GM19455 (cell line): Measurements from ENCODE around the gene MGAT4C.
"Not testable (repeated sequence)": the region's sequence is repeated elsewhere in the genome, so short reads cannot be mapped to it uniquely, and the experiment has no call there.

Experiments
- ATAC-seq: cut with Tn5 transposase; IDR thresholded peaks from one replicate; pipeline ENCODE4 v1.9.1; 2021; ENCODE audit not compliant: unreplicated experiment

Gene MGAT4C

DNA sequence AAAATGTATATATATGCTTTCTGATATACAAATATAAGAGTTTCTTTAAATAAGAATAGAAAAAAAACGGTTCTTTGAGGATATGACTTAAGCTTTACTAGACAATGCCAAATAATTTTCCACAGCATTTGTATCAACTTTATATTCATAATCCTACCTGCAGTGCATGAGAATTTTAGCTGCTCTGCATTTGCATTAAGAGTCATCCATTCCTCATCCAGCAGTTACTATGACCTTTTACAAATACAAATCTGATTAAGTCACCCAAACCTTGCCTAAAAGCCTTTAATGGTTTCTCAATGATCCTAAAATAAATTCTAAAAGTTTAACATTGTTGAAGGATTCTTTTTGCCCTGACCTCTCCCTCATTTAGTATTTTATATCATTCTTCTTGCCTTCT, 116.5 kb downstream of the MGAT4C start:
- no peak for ATAC-seq

DNA sequence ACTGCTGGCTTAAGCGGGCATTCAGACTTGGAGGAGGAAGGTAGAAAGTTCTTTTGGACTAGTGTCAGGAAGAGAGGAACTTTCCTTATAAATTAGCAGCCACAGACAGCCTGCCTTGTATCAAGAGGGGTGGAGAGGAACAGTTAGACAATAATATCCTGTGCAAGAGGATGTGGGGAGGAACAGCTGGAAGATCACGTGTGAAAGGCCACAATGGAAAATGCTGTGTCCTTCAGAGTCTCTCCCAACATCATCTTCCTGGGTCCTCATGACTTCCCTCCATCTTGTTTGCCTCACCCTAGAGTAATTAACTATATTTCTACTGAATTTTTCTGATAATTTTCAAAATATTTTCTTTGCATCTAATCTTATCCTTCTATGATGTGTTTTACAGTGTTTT, 117.4 kb downstream of the MGAT4C start:
- no peak for ATAC-seq

GRCh38 chr12:86137936-86138335, 118.3 kb downstream of the MGAT4C start:
- no peak for ATAC-seq

DNA sequence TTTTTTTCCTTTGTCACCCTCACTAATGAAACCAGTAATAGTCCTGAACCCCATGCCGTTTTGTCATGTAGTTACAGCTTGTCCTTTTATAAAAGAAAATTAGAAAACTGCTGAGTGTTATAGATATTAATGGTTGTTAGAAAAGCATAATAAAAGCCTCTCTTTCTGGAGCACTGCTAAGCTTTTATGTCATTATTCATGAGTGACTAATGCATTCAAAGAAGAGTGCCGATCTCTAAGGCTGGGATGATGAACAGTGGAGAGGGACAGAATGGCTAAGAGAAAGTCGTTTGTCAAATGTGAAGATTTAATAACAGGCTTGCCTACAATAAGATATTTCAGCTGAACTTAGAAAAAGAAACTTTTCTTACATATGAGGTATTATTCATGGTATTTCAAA, 121.6 kb downstream of the MGAT4C start:
- ATAC-seq, result no peak

DNA sequence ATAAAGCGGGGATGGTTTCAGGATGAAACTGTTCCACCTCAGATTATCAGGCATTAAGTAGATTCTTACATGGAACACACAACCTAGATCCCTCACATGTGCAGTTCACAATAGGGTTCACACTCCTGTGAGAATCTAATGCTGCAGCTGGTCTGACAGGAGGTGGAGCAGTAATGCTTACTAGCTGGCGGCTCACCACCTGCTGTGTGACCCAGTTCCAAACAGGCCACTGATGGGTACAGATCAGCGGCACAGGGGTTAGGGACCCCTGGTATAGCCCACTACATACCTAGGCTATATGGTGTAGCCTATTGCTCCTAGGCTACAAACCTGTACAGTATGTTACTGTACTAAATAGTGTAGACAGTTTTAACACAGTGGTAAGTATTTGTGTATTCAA, 129.3 kb downstream of the MGAT4C start:
- ATAC-seq, result not testable (repeated sequence)

GRCh38 chr12:86122846-86123468, 133.2 kb downstream of the MGAT4C start:
- no peak for ATAC-seq

DNA sequence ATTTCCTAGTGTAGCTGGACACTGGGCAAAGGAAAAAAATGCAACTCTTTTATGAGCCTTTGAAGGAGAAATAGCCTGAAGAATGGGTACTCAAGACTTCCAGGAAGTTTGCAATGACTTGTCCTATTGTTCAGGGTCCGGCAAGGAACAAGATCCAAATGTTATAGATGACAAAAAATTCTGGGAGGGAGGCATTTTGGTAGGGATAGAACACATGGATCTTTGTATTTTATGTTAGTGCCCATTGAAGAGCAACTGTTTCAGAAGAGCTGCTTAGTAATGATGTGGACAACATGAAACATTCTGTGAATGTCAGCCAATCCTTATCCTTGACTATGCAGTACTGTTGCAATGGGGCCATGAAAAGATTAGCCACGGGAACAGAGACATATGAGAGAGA, 138.0 kb downstream of the MGAT4C start:
- no peak for ATAC-seq

GRCh38 chr12:86117711-86118110, 138.5 kb downstream of the MGAT4C start:
- ATAC-seq, result no peak

DNA sequence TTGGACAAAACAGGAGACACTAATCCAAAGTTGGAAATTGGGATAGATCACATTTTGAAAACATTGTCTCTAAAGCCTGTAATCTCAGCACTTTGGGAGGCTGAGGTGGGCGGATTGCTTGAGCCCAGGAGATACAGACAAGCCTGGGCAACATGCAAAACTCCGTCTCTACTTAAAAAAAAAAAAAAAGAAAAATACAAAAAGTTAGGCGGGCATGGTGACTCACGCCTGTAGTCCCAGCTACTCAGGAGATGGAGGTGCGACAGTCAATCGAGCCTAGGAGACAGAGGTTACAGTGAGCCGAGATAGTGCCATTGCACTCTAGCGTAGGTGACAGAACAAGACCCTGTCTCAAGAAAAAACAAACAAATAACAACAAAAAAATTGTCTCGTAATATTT, 152.1 kb downstream of the MGAT4C start:
- ATAC-seq, result no peak

DNA sequence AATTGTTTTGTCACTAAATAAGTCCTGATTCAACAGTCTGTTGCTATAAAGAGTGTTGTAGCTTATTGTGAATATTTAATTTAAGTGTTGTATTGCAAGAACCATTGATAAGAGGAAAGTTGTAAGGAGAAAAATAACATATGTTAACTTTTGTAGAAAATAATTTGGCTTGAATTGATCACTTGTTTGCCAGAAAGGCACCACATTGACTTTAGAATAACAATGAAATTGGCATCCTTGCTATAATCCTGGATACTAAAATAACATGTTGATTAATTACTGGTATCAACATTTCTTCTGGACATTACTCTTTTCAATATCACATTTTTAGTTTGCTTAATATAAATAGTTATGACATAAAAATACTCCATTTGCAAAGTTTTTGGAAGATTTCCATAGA, 159.0 kb downstream of the MGAT4C start:
- no peak for ATAC-seq

DNA sequence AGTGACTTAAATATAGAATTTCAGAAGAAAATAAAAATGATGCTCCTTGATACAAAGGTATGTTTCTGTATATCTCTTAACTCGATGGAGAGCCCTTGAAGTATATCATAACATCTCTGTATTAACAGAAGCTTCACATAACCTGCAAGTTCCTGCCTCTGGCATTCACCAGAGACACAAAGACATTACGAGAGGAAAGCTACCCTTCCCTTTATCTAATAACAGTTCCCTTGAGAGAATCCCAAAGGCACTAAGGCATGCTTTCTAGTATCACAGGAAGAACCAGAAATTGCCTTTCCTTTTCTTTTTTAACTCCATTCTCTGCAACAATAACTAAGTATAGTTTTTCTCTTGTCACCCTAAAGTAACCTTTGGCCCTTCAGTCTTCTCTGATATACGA, 164.5 kb downstream of the MGAT4C start:
- ATAC-seq, result no peak

DNA sequence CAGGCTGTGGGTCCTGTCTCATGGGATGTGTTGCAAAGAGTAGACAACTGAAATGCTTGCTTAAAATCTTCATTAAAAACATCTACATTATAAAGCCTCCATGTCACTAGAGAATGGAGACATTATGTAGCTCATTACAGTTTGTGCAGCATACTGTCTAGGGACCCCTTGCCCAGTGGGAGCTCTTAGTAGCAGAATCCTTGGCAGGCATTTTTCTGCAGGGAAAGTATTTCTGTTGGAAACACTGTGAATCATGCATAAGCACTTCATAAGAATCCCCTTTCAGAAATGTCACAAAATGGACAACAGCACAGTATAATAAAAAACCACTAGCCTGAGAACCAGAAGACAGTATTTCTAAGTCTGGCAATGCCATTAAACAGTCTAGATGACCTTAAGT, 174.3 kb downstream of the MGAT4C start:
- ATAC-seq, result no peak

- not testable (repeated sequence) for ATAC-seq
Observed at GRCh38 chr12:86059052-86059451, 197.1 kb downstream of the MGAT4C start.

DNA sequence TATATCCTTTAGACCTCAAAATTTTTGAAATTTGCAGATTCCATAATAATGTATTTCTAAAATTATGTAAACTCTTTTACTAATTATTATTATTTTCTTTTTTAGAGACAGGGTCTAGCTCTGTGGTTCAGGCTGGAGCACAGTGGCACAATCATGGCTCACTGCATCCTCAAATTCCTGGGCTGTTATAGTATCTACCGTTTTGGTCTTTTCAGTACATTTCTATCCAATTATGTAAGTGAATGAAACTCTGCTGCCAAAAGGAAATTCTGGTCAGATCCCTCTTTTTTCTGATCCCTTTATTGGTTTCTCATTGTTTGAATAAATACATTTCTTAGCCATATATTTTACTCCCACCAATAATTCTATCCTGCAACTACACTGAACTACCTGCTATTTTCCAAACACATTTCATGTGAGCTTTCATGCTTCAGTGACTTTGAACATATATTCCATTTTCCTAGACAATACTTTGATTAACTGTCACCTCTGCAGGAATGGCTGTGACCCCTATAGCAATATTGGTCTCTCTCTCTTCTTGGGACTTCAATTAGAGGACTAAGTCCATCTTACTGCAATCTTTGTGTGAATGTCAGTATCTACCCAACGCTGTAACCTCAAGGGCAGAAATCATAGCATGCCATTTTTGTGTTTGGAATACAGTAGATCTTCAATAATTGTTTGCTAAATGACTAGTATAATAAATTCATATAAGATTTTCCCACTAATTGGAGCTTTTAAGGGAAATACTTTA, 198.9 kb downstream of the MGAT4C start:
- ATAC-seq, result no peak

GRCh38 chr12:86052921-86053320, 203.3 kb downstream of the MGAT4C start:
- ATAC-seq, result no peak

GRCh38 chr12:86050010-86050409, 206.2 kb downstream of the MGAT4C start:
- ATAC-seq, result no peak

DNA sequence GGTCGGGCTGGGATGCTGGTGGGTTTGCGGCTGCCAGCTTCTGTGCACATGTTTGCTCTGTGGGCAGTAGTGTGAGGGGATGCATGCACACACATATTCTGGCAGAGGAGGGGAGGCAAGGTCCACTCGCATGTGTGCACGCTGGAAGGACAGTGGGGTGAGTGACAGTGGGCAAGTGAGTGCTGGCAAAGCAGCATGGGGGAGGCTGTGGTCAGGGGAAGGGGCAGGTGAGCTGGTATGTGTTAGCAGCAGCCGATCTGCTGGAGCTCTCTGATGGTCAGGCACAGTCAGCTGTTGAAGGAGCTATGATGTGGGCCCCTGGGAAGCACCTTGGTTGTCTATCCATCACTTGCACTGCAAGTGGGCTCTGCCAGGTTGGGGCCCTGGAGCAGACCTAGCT, 211.8 kb downstream of the MGAT4C start:
- ATAC-seq, result no peak

DNA sequence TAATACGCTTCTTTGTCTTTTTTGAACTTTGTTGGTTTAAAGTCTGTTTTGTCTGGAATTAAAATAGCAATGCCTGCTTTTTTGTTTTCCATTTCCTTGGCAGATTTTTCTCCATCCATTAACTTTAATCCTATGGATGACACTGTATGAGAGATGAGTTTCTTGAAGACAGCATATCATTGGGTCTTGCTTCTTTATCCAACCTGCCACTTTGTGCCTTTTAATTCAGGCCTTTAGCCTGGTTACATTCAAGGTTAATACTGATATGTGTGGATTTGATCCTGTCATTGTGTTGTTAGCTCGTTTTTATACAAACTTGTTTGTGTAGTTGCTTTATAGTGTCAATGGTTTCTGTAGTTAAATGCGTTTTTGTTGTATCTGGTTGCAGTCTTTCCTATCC, 214.1 kb downstream of the MGAT4C start:
- no peak for ATAC-seq

GRCh38 chr12:86018361-86018760, 237.8 kb downstream of the MGAT4C start:
- ATAC-seq, result no peak

DNA sequence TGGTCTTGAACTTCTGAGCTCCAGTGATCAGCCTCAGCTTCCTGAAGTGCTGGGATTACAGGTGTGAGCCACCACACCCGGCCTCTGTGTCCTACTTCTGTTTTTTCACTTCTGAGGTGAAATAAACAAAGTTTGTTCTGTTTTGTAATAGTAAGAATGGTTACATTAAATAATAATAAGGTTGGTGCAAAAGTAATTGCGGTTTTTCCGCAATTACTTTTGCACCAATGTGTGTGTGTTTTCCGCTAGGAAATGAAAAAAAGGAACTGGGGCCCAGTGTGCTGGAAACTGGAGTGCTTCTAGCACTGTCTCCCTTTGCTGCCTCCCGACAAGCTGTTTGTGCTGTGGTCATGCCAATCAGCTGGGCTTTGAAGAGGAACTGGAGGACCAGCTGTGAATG, 241.2 kb downstream of the MGAT4C start:
- no peak for ATAC-seq

DNA sequence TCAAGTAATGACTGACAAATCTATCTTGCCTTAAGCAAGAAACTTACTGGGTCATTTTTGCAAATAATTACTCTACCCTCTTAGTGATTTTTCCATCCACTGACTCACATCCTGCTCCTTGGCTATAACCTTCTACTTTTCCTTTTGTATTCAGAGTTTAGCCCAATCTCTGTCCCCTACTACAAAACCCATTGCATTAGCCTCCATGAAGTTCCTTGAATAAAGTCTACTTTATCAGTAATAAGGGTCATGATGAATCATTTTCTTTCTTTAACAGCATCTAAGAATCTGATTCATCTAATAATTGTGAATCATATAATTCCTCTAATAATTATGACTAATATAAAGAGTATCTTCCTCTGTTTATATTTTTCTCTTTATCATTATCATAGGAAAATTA, 249.5 kb downstream of the MGAT4C start:
- no peak for ATAC-seq

- no peak for ATAC-seq
Observed at GRCh38 chr12:85998074-85998473, 258.1 kb downstream of the MGAT4C start.

- ATAC-seq, result no peak
Observed at GRCh38 chr12:85996280-85996679, 259.9 kb downstream of the MGAT4C start.
